Skeletal muscle satellite cell (primary cell): Measurements from ENCODE around the gene CRHR2.

Experiments
- H3K27me3 ChIP-seq: 2 replicates; pipeline ENCODE4 v1.7.0; 2013; ENCODE audit warnings: low read length; ENCODE audit not compliant: control insufficient read depth, insufficient read depth
- H3K36me3 ChIP-seq: 2 replicates; pipeline ENCODE4 v1.7.0; 2013; ENCODE audit warnings: mild to moderate bottlenecking, control low read depth, low read length; ENCODE audit not compliant: insufficient read depth
- H3K4me1 ChIP-seq: 2 replicates; pipeline ENCODE4 v1.7.0; 2013; ENCODE audit warnings: low read length; ENCODE audit not compliant: control insufficient read depth, insufficient read depth
- H3K4me2 ChIP-seq: 2 replicates; pipeline ENCODE4 v1.7.0; 2013; ENCODE audit warnings: mild to moderate bottlenecking, low read length
- H3K4me3 ChIP-seq: 2 replicates; pipeline ENCODE4 v1.7.0; 2013; ENCODE audit warnings: low read length
- H3K9ac ChIP-seq: 2 replicates; pipeline ENCODE4 v1.7.0; 2013; ENCODE audit warnings: mild to moderate bottlenecking, low read depth, low read length, moderate library complexity
- H3K9me3 ChIP-seq: replicated peaks from 2 replicates; pipeline ENCODE4 v1.7.0; 2013; ENCODE audit warnings: mild to moderate bottlenecking, control low read depth, low read length

The CRHR2 gene

DNA sequence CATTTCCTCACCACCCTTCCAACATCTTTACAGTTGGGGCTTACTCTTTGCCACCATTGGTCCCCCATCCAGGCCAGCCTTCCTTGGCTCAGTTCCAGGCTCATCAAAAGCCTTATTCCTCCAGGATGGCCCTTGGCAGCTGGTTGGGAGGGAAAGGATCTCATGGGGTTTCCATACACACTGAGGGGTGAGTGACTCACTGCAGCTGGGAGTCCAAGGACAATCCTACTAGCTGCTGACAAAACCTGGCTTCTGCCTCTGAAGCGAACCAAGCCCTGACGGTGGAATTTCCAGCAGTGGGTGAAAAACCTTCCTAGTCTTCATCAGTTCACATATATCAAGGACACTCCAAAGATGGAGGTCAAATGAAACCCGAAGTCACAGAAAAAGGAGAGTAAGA lies 22.9 kb downstream of the CRHR2 start:
- Histone ChIP-seq H3K4me2 (no peak overlapping the region), H3K27me3 (peaks cover 54% of the 10 kb centered on the region), H3K36me3 (no peaks in the 10 kb centered on the region), H3K4me3 (no peak overlapping the region), H3K9ac (no peak overlapping the region), H3K4me1 (no peaks in the 10 kb centered on the region), H3K9me3 (no peaks in the 10 kb centered on the region)

DNA sequence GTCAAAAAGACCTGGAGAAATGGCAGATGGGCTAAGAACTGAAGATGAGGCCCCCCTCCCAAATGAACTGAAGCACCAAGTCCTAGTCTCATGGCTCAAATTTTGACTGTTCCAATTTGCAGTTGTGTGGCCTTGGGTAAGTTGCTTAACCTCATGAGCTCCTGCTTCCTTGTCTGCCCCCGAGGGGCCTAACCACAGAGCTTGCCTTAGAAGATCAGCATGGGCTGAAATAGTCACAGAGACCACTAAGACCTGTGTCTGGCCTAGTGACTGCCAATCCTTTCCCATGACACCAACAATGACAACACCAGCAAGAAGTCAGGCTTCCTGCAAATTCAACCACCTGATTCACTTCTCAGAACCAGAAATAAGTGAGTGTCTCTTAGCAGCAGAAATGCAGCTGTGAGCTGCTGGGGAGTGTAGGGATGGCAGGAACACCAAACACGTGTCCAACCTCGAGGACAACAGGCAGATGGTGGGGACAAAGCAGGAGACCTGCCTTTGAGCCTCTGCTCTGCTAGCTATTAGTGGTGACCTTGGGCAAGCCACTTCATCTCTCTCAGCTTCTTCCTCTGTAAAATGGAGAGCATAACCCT lies 23.7 kb downstream of the CRHR2 start:
- Histone ChIP-seq H3K9me3 (no peaks in the 10 kb centered on the region), H3K4me2 (no peak overlapping the region), H3K9ac (no peak overlapping the region), H3K4me1 (no peaks in the 10 kb centered on the region), H3K4me3 (no peak overlapping the region), H3K36me3 (no peaks in the 10 kb centered on the region), H3K27me3 (peaks cover 46% of the 10 kb centered on the region)

DNA sequence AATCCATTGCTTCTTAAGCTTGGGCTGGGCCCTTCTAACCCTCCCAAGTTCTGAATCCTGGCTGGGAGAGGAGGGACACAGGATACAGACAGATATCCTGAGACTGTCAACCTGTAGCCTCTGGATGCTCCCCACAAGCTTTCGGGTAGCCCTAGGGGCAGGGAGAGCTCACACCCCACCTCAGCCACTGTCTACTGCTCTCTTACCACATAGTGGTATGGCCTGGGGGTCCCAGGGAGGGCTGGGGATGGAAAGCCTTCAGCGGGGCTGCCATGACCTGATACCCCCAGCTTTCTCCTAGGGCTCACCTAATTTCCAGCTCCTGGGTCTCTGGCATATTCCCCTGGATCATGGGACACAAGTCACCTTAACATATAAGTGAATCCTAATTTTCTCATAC lies 25.1 kb downstream of the CRHR2 start:
- Histone ChIP-seq H3K27me3 (peaks cover 34% of the 10 kb centered on the region), H3K4me1 (no peaks in the 10 kb centered on the region), H3K9me3 (no peaks in the 10 kb centered on the region), H3K36me3 (no peaks in the 10 kb centered on the region), H3K4me3 (no peak overlapping the region), H3K4me2 (no peak overlapping the region), H3K9ac (no peak overlapping the region)

DNA sequence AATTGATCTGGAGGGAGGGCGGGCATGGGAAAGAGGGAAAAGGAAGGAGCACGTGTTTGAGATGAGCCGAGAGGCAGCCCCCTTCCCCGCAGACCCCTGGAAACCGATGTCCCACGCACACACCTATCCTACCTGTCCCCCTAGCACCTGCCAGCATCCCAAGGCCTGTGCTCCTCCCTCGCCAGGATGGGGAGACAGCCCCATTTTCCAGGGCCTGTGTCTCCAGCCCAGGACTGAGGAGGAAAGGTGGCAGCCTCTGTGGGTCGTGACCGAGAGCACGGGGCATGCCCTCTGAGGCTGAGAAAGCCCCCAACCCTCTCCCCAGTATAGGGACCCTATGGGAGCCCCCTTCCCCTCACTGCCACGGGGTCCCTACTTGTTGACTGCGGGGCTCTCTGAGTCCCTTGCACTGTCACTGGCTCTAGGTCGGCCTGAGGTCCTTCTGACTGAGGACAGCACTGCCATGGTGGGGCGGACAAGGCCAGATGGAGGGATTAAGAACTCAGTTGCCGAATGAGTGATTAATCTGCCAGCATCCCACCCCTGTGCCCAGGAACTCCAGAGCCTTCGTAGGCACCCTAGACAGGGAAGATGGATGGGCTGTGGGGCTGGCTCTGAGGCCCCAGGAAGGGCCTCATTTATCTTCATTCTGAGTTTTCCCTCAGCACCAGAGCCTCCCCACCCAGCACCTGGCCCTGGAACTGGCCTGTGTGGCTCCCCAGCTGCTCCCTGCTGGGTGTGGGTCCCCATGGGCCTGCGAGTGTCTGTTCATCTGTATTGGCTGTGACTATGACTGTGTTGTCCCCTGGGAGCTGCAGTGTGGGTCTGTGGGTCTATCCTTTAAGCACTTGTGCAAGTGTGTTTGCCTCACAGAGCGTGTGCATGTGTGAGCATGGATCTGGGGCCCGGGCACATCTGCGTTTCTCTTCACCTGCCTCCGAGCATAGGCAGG lies 26.0 kb downstream of the CRHR2 start:
- Histone ChIP-seq H3K27me3 (peaks cover 26% of the 10 kb centered on the region), H3K4me3 (no peak overlapping the region), H3K36me3 (no peaks in the 10 kb centered on the region), H3K9me3 (no peaks in the 10 kb centered on the region), H3K4me2 (no peak overlapping the region), H3K9ac (no peak overlapping the region), H3K4me1 (no peaks in the 10 kb centered on the region)

DNA sequence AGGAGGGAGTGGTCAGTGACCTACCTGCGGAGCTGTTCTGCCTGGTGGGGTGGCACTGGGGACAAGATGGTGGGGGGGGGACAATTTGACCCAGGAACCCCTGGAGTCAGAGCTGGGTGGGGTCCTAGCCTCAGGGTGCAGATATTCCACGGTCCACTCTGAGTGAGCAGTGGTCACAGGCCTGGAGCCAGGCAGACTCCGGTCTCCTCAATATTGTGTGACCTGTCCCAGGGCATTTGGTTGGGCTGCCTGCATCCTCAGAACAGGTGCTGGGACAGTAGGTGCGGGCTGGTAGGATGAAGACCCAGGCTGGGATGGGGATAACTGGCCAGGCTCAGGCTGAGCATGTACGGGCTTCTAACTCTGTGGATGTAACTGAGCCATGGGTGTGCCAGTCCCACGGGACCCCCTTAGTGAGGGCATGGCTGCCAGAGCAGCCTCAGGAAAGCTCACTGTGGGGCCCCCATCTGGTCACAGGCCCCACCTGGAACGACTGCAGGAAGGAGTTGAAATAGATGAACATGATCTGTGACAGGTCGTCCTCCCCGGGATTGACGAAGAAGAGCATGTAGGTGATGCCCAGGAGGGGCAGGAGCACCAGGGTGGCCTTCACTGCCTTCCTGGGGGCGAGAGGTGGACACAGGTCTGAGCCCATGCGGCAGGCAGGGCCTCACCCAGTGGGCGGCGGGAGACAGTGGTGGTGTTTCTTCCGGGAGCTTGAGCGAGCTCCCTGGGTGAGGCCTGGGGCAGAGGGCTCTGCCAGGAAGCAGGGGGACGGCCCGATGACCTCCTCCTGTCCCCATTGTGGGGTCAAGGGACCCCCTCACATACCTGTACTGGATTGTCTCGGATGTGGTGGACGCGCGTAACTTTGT lies 26.9 kb downstream of the CRHR2 start:
- no peak overlapping the region for H3K9ac ChIP-seq
- H3K9me3 ChIP-seq: no peaks in the 10 kb centered on the region
- no peaks in the 10 kb centered on the region for H3K36me3 ChIP-seq
- no peak overlapping the region for H3K4me2 ChIP-seq
- no peaks in the 10 kb centered on the region for H3K4me1 ChIP-seq
- no peak overlapping the region for H3K4me3 ChIP-seq
- H3K27me3 ChIP-seq: peaks cover 17% of the 10 kb centered on the region

GRCh38 chr7:30654296-30655090 lies 27.8 kb downstream of the CRHR2 start:
- no peak overlapping the region for H3K4me2 ChIP-seq
- H3K27me3 ChIP-seq: peaks cover 10% of the 10 kb centered on the region
- H3K9ac ChIP-seq: no peak overlapping the region
- H3K4me1 ChIP-seq: no peaks in the 10 kb centered on the region
- H3K9me3 ChIP-seq: no peaks in the 10 kb centered on the region
- H3K4me3 ChIP-seq: no peak overlapping the region
- H3K36me3 ChIP-seq: no peaks in the 10 kb centered on the region

GRCh38 chr7:30652698-30653641 lies 29.3 kb downstream of the CRHR2 start:
- H3K9ac ChIP-seq: no peak overlapping the region
- no peaks in the 10 kb centered on the region for H3K9me3 ChIP-seq
- no peaks in the 10 kb centered on the region for H3K36me3 ChIP-seq
- H3K4me1 ChIP-seq: no peaks in the 10 kb centered on the region
- H3K27me3 ChIP-seq: no peaks in the 10 kb centered on the region
- H3K4me2 ChIP-seq: no peak overlapping the region
- H3K4me3 ChIP-seq: no peak overlapping the region

GRCh38 chr7:30652132-30652531 lies 30.1 kb downstream of the CRHR2 start:
- peaks cover 2% of the 10 kb centered on the region for H3K36me3 ChIP-seq
- H3K4me3 ChIP-seq: no peak overlapping the region
- H3K27me3 ChIP-seq: no peaks in the 10 kb centered on the region
- no peak overlapping the region for H3K9ac ChIP-seq
- H3K9me3 ChIP-seq: no peaks in the 10 kb centered on the region
- no peak overlapping the region for H3K4me2 ChIP-seq
- no peaks in the 10 kb centered on the region for H3K4me1 ChIP-seq

- Histone ChIP-seq H3K4me3 (no peak overlapping the region), H3K9me3 (no peaks in the 10 kb centered on the region), H3K4me1 (no peaks in the 10 kb centered on the region), H3K9ac (no peak overlapping the region), H3K36me3 (peaks cover 9% of the 10 kb centered on the region), H3K4me2 (no peak overlapping the region), H3K27me3 (no peaks in the 10 kb centered on the region)
These were observed 31.8 kb downstream of the CRHR2 start for GRCh38 chr7:30650421-30650808.

GRCh38 chr7:30649717-30650420 lies 32.4 kb downstream of the CRHR2 start:
- peaks cover 10% of the 10 kb centered on the region for H3K36me3 ChIP-seq
- H3K4me3 ChIP-seq: no peak overlapping the region
- H3K9me3 ChIP-seq: no peaks in the 10 kb centered on the region
- H3K9ac ChIP-seq: no peak overlapping the region
- H3K4me1 ChIP-seq: no peaks in the 10 kb centered on the region
- H3K27me3 ChIP-seq: no peaks in the 10 kb centered on the region
- no peak overlapping the region for H3K4me2 ChIP-seq
